D721Med (cell line): Measurements from ENCODE around the gene SLC7A8.

ENCODE experiments used
- DNase-seq: peaks from one replicate; pipeline ENCODE4 v3.0.0; 2011; ENCODE audit warnings: low spot score; ENCODE audit not compliant: insufficient read length
- FAIRE-seq: peaks from 2 replicates; lab custom pipeline; 2011; peaks lifted over from hg19 to GRCh38; lab: Jason Lieb, UNC
- TF ChIP-seq, protein P1 (sequence below): IDR thresholded peaks from 2 replicates; pipeline ENCODE4 v1.5.1; 2012; ENCODE audit warnings: mild to moderate bottlenecking, control low read depth; ENCODE audit not compliant: insufficient read depth; ENCODE audit errors: missing control alignments

The SLC7A8 gene

DNA sequence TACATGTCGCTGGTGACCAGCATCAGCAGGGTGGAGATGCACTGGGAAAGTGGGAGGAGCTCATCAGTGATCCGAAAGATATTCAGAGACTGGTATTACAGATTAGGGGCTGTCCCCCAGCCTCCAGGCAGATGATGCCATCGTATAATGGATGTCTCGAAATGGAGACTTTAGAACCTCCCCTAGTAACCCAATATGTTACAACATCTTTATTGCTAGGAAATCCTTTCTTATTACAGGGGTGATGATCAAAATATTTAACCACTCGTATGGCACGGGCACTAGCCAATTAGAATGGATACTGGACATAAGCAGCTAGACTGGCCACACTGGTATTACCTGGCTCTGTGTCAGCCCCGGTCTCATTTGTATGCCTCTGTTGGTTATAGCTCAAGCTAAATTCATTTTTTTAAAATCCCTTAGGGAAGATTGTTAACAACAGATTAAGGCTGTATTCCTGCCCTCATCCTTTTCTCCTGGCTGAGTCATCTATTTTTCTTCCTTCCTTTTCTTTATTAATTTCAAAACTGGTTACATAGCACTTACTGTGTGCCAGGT, 53.6 kb downstream of the SLC7A8 start:
- TF ChIP-seq, protein P1, sequence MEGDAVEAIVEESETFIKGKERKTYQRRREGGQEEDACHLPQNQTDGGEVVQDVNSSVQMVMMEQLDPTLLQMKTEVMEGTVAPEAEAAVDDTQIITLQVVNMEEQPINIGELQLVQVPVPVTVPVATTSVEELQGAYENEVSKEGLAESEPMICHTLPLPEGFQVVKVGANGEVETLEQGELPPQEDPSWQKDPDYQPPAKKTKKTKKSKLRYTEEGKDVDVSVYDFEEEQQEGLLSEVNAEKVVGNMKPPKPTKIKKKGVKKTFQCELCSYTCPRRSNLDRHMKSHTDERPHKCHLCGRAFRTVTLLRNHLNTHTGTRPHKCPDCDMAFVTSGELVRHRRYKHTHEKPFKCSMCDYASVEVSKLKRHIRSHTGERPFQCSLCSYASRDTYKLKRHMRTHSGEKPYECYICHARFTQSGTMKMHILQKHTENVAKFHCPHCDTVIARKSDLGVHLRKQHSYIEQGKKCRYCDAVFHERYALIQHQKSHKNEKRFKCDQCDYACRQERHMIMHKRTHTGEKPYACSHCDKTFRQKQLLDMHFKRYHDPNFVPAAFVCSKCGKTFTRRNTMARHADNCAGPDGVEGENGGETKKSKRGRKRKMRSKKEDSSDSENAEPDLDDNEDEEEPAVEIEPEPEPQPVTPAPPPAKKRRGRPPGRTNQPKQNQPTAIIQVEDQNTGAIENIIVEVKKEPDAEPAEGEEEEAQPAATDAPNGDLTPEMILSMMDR, result no peak
- DNase-seq (no peak), FAIRE-seq (no peak)

DNA sequence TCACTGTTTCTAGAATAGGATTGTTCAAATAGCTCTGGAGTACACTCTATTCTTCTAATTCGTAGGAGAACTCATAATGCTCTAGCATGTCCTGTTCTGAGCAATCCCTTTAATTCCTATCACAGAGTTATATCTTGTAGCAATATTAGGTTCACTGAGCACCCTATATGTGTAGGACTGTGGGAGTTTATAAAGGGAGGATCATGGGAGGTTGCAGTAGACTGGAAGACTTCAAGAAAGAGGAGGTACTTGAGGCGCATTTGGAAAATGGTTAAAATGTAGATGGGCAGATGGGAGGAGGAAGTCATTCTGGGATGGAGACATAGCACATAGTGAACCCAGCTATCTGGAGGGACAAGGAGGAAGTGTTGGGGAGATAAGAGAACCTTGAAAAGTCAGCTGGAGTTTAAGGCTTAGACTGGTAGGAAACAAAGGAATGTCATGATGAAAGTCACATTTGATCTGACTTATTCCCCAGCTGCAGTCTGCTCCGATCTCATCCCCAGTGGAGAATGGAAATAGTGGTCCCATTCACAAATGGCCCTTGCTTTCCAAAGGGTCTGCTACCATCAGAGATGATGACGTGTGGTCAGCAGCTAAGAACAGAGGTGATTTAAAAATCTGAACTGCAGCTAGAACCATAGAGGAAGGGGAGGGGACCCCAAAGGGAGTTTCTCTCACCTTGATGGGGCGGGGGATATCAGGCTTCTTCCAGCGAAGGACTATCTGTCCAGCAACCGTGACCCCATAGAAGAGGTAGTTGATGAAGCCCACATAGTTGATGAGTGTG, 54.3 kb downstream of the SLC7A8 start:
- DNase-seq (no peak), FAIRE-seq (no peak)
- TF ChIP-seq, protein P1, result no peak

DNA sequence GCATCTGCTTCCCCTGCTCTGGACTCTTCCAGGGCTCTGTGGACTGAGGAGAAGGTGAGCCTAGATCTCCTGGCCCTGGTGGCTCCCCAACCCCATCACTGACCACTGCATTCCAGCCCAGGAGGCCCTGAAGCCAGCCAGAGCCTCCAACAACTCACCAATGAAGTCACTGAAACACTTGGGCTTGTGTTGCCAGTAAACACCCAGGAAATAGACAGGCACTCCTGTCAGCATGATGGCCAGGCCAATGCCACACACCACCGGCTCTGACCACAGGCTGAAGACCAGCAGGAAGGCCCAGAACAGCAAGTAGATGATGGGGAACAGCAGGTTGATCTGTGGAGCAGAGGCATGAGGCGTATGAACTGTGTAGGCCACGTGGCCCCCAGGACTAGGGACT, 55.6 kb downstream of the SLC7A8 start:
- FAIRE-seq (no peak), DNase-seq (no peak)
- TF ChIP-seq, protein P1, result no peak

DNA sequence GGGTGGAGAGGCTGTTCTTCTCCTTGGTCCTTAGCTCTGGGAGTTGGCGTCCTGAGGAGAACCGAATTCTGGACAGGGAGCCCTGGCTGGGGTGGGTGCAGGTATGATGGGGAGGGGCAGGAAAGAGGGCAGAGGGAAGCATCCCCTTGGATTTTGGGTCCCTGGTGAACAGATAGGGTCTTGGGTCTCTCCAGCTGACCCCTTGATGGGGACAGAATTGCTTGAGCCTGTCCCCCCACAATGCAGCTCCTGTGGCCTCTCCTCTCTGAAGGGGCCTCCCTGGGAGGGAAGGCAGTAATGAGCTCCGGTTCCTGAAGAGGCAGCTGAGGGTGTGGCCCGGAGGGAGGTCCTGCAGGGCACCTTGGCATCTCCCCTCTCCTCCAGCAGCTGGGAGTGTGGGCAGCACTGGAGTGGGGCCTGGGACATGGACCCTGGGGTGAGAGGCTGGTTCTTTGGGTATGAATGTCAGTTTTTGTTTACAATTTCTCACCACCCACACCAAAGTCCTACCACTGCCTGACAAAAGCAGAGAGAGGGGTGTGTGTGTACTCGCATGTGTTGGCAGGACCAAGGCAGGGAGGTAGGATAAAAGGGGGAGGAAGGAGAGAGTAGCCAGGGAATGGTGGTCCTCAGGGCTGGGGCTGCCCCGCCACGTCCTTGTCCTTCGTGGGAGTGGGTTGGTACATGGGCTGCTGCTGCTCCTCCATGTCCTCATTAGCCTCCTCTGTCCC, 56.7 kb downstream of the SLC7A8 start:
- FAIRE-seq (no peak), DNase-seq (no peak)
- TF ChIP-seq, protein P1, result no peak

DNA sequence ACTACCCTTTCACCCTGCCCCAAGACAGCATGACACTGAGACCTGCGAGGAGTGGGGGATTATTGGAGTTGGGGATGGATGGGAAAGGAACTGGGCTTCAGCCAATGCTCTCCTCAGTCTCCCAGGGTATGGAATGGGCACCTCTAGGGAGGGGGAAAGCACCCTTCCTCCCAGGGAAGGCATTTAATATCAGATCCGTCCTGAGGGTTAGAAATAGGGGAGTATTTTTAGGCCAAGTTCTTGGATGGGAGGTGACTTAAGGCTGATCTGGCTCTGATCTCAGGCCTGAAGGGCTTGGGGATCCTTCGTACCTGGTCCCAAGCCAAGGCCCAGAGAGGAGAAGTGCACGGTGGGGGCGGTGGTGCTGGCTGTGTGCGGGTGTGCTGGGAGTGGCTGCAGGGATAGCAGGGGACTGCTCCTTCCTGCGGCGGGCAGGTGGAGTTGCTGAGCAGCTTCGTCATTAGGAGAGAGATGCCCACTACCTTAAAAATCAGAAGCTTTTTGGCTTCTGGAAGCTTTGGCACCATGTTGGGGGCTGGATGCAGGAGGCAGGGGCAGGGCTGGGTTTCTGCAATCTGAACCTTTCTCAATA, 57.4 kb downstream of the SLC7A8 start:
- FAIRE-seq (no peak), DNase-seq (no peak)
- TF ChIP-seq, protein P1, result no peak

DNA sequence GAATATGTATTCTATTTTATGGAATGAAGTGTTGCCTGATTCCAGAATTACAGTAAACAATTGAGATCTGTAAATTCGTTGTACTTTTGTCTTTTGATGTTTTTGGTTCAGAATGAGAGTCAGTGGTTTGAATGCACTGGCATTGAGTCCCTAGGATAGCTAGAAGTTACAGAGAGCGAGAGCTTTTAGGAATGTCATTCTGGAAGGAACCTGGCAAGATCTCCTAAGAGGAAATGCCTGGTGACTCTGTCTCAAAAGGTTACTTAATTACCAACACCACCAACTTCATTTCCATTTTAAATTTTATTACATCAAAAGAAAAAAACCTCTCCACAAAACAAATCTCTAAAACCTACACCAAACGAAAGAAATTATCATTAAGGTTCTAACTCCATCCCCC, 58.4 kb downstream of the SLC7A8 start:
- TF ChIP-seq, protein P1, result no peak
- FAIRE-seq (no peak), DNase-seq (no peak)
